ENCODE results near the gene NEK9.

GRCh38 chr14:75081660-75082229, 45.1 kb downstream of the NEK9 start:
- no peak for TF ChIP-seq POLR2AphosphoS5 (IDR thresholded peaks at IDR 0.05)
- no peak for TF ChIP-seq EP300 (IDR thresholded peaks at IDR 0.05)
- TF ChIP-seq CTCF (IDR thresholded peaks at IDR 0.05): no peak
- no peak for TF ChIP-seq POLR2A (IDR thresholded peaks at IDR 0.05)
